B cell (primary cell): ENCODE measurements around the gene B3GLCT. TPM values are rescaled to one million over a fixed set of nuclear protein-coding genes. Genes with fewer than 3 reads are reported as not detected.
"Not testable (repeated sequence)": the region's sequence is repeated elsewhere in the genome, so short reads cannot be mapped to it uniquely, and the experiment has no call there.

Source experiments
- ATAC-seq: fragments of 200-7000 bp; cut with Tn5 transposase; one replicate; pipeline ENCODE4 v1.10.0; 2021; ENCODE audit warnings: low read depth, mild to moderate bottlenecking, moderate number of reproducible peaks, moderate library complexity
- CTCF ChIA-PET: fragments of 350-600 bp; sonication (Branson Sonifier 250); formaldehyde crosslinking; loops from one replicate; lab custom pipeline; 2021; ENCODE audit warnings: antibody characterized with exemption, inconsistent platforms; lab: Charles Lee
- POLR2A ChIA-PET: fragments of 350-600 bp; sonication (Branson Sonifier 250); formaldehyde crosslinking; loops from one replicate; lab custom pipeline; 2021; ENCODE audit warnings: antibody characterized with exemption; lab: Charles Lee
- DNase-seq: peaks from one replicate; pipeline ENCODE4 v3.0.0; 2013
- H2AFZ ChIP-seq: 2 replicates; pipeline ENCODE4 v1.6.1; 2012; ENCODE audit warnings: mild to moderate bottlenecking, low read depth, low read length; ENCODE audit not compliant: insufficient read depth, poor library complexity, severe bottlenecking
- H3K27ac ChIP-seq, 2 donors: 1 replicate in 1 of 2; 2 replicates in 1 of 2; pipeline ENCODE4 v1.5.1; 2012 to 2013; ENCODE audit warnings: low read length in 2 of 2, mild to moderate bottlenecking in 2 of 2, moderate library complexity in 1 of 2
- H3K27me3 ChIP-seq, 4 experiments: fragments of 200-600 bp in 1 of 4; sonication (generic) in 1 of 4; replicated peaks in 1 of 4; 1 replicate in 2 of 4; 2 replicates in 2 of 4; pipeline versions ENCODE4 v1.6.1 to v1.7.0; 2013 to 2016; ENCODE audit warnings: low read length in 3 of 4, mild to moderate bottlenecking in 2 of 4, mixed read lengths in 1 of 4, moderate library complexity in 1 of 4; ENCODE audit not compliant: insufficient read depth in 4 of 4, control insufficient read depth in 3 of 4; ENCODE audit errors: control extremely low read depth in 1 of 4
- H3K36me3 ChIP-seq, 2 experiments: replicated peaks in 1 of 2; 1 replicate in 1 of 2; 2 replicates in 1 of 2; pipeline versions ENCODE4 v1.6.1 to v1.7.1; 2013; ENCODE audit warnings: low read length in 1 of 2; ENCODE audit not compliant: insufficient read depth in 2 of 2, control insufficient read depth in 1 of 2; ENCODE audit errors: control extremely low read depth in 1 of 2, extremely low read depth in 1 of 2
- H3K4me1 ChIP-seq, 2 donors: fragments of 200-600 bp in 1 of 2; sonication (generic) in 1 of 2; 1 replicate in 1 of 2; 2 replicates in 1 of 2; pipeline versions ENCODE4 v1.5.1 to v1.6.1; 2013 to 2017; ENCODE audit warnings: low read length in 2 of 2; ENCODE audit not compliant: control insufficient read depth in 2 of 2, insufficient read depth in 2 of 2
- H3K4me2 ChIP-seq: replicated peaks from 2 replicates; pipeline ENCODE3; 2012; ENCODE audit warnings: mild to moderate bottlenecking, low read depth, low read length; ENCODE audit not compliant: poor library complexity, severe bottlenecking
- H3K4me3 ChIP-seq, 5 experiments: fragments of 200-600 bp in 1 of 5; sonication (generic) in 1 of 5; 1 replicate in 3 of 5; 2 replicates in 2 of 5; pipeline versions ENCODE4 v1.5.1 to v1.7.0; 2011 to 2016; ENCODE audit warnings: low read length in 4 of 5, mild to moderate bottlenecking in 4 of 5, low read depth in 2 of 5, control low read depth in 1 of 5, moderate library complexity in 1 of 5; ENCODE audit not compliant: insufficient read depth in 1 of 5; ENCODE audit errors: control extremely low read depth in 1 of 5, extremely low read depth in 1 of 5
- H3K79me2 ChIP-seq: fragments of 200-600 bp; sonication (generic); one replicate; pipeline ENCODE4 v1.6.0; 2016; ENCODE audit warnings: low read length; ENCODE audit not compliant: control insufficient read depth, insufficient read depth
- H3K9ac ChIP-seq: fragments of 200-600 bp; sonication (generic); 2 replicates; pipeline ENCODE4 v1.6.1; 2017; ENCODE audit warnings: mild to moderate bottlenecking, low read length, moderate library complexity
- H3K9me3 ChIP-seq, 3 donors: one replicate each; pipeline versions ENCODE4 v1.6.1 to v1.7.1; 2013; ENCODE audit warnings: low read length in 2 of 3; ENCODE audit not compliant: control insufficient read depth in 2 of 3, insufficient read depth in 1 of 3; ENCODE audit errors: control extremely low read depth in 1 of 3
- H4K20me1 ChIP-seq: 2 replicates; pipeline ENCODE4 v1.6.0; 2012; ENCODE audit warnings: mild to moderate bottlenecking, low read length; ENCODE audit not compliant: insufficient read depth, control insufficient read depth, poor library complexity, severe bottlenecking
- H3K27ac Mint-ChIP-seq: one replicate; pipeline ENCODE4 v1.8.0; 2021; ENCODE audit warnings: mixed read lengths
- H3K27me3 Mint-ChIP-seq: one replicate; pipeline ENCODE4 v1.8.0; 2021; ENCODE audit warnings: mixed read lengths
- H3K4me1 Mint-ChIP-seq: one replicate; pipeline ENCODE4 v1.8.0; 2021; ENCODE audit warnings: mixed read lengths
- H3K4me3 Mint-ChIP-seq: one replicate; pipeline ENCODE4 v1.8.0; 2021; ENCODE audit warnings: mixed read lengths
- H3K9me3 Mint-ChIP-seq: one replicate; pipeline ENCODE4 v1.8.0; 2022; ENCODE audit warnings: mixed read lengths; ENCODE audit not compliant: insufficient read depth
- CTCF ChIP-seq: fragments of 200-600 bp; IDR thresholded peaks from one replicate; pipeline ENCODE4 v1.8.0; 2022; ENCODE audit warnings: antibody characterized with exemption, mild to moderate bottlenecking
- EZH2 ChIP-seq: IDR thresholded peaks from 2 replicates; pipeline ENCODE4 v1.6.1; 2012; ENCODE audit warnings: borderline replicate concordance, low read depth, mild to moderate bottlenecking, moderate library complexity, low read length; ENCODE audit not compliant: insufficient read depth, poor library complexity, severe bottlenecking
- WGBS: methylation state at CpG from one replicate; pipeline ENCODE4 v1.1.5; 2013; ENCODE audit warnings: missing lambda C conversion rate; ENCODE audit not compliant: insufficient coverage; 5-methylcytosine and 5-hydroxymethylcytosine counted together
- intact Hi-C: fragments of 100-400 bp; cut with micrococcal nuclease; formaldehyde crosslinking; loops from one replicate; pipeline ENCODE4 v1.10.0; 2022
- polyA plus RNA-seq: library from polyadenylated mRNA; depleted of rRNA; stranded (reverse); fragments of >200 nt; gene quantifications from 2 replicates; pipeline ENCODE4 v1.2.3, GENCODE V29; 2012
- total RNA-seq, 2 donors: library from RNA; stranded (reverse); fragments of 120-200 nt in 1 of 2; gene quantifications; 1 replicate in 1 of 2; 2 replicates in 1 of 2; pipeline versions ENCODE4 v1.2.3 to v1.2.4, GENCODE V29; 2013 to 2022

B3GLCT gene
- total and polyA plus RNA-seq, 2 donors (not counting 1 experiment from before 2014, with no cell fraction given), result 1.4 to 6.2 TPM

- H3K4me2 ChIP-seq, result no peak overlapping the region
- H3K27ac ChIP-seq, result no peak overlapping the region
- WGBS, result 100% methylated on average over 1 of the region's 2 CpGs
- H3K79me2 ChIP-seq, result peaks cover 7% of the 10 kb centered on the region
- ChIA-PET CTCF (no interaction called here), POLR2A (no interaction called here)
- intact Hi-C loops, result no loop called here
- TF ChIP-seq EZH2, result no peak
- TF ChIP-seq CTCF, result no peak
- peaks cover 2% of the 10 kb centered on the region for H4K20me1 ChIP-seq
- H2AFZ ChIP-seq, result no peak overlapping the region
- no peaks in the 10 kb centered on the region for H3K27me3 Mint-ChIP-seq
- ATAC-seq (no peak), DNase-seq (no peak)
- H3K9me3 ChIP-seq, result no peaks in the 10 kb centered on the region
- no peak overlapping the region for H3K9ac ChIP-seq
- no peak overlapping the region for H3K4me3 Mint-ChIP-seq
- no peak overlapping the region for H3K4me3 ChIP-seq
- no peaks in the 10 kb centered on the region for H3K27me3 ChIP-seq
- H3K9me3 Mint-ChIP-seq, result no peaks in the 10 kb centered on the region
- no peaks in the 10 kb centered on the region for H3K36me3 ChIP-seq
- no peaks in the 10 kb centered on the region for H3K4me1 ChIP-seq
- no peaks in the 10 kb centered on the region for H3K4me1 Mint-ChIP-seq
- no peak overlapping the region for H3K27ac Mint-ChIP-seq
These were observed 14.0 kb downstream of the B3GLCT start for GRCh38 chr13:31213651-31214289.

- Histone ChIP-seq H3K9ac (no peak overlapping the region), H3K4me1 (no peaks in the 10 kb centered on the region), H3K36me3 (no peaks in the 10 kb centered on the region), H3K9me3 (no peaks in the 10 kb centered on the region), H3K4me2 (no peak overlapping the region), H3K27me3 (no peaks in the 10 kb centered on the region), H4K20me1 (no peaks in the 10 kb centered on the region), H3K4me3 (no peak overlapping the region), H3K27ac (no peak overlapping the region), H3K79me2 (peaks cover 3% of the 10 kb centered on the region), H2AFZ (no peak overlapping the region)
- Mint-ChIP-seq H3K4me3 (no peak overlapping the region), H3K27ac (no peak overlapping the region), H3K4me1 (no peaks in the 10 kb centered on the region), H3K9me3 (no peaks in the 10 kb centered on the region), H3K27me3 (no peaks in the 10 kb centered on the region)
- CTCF ChIA-PET, result no interaction called here
- ATAC-seq (no peak), DNase-seq (no peak)
- no peak for TF ChIP-seq EZH2
- no peak for TF ChIP-seq CTCF
- POLR2A ChIA-PET, result no interaction called here
- intact Hi-C loops, result no loop called here
- WGBS, result no CpG with 5 or more reads among the region's 1 CpG
These were observed 14.7 kb downstream of the B3GLCT start for GRCh38 chr13:31214435-31214834.

- POLR2A ChIA-PET, H3K79me2 ChIP-seq, H3K4me3 ChIP-seq, H3K27me3 ChIP-seq, H4K20me1 ChIP-seq, H3K27ac ChIP-seq, DNase-seq, H3K27me3 Mint-ChIP-seq, H3K4me3 Mint-ChIP-seq, H3K4me1 ChIP-seq, H3K27ac Mint-ChIP-seq, intact Hi-C loops, ATAC-seq, CTCF ChIA-PET, H3K9ac ChIP-seq, H3K36me3 ChIP-seq, H3K9me3 Mint-ChIP-seq, H3K9me3 ChIP-seq, H3K4me2 ChIP-seq, H3K4me1 Mint-ChIP-seq, H2AFZ ChIP-seq: not testable (repeated sequence)
- 83% methylated on average over 1 of the region's 2 CpGs for WGBS
These were observed 17.1 kb downstream of the B3GLCT start for GRCh38 chr13:31216916-31217315.
